ENCODE results near the gene NTM. TPM values are rescaled to one million over a fixed set of nuclear protein-coding genes. Genes with fewer than 3 reads are reported as not detected.
"Not testable (repeated sequence)": the region's sequence is repeated elsewhere in the genome, so short reads cannot be mapped to it uniquely, and the experiment has no call there.

The NTM gene
- total and polyA plus RNA-seq, 12 donors: 0.43 to 3.0 (median 1.3) TPM

- TF ChIP-seq, protein P1, sequence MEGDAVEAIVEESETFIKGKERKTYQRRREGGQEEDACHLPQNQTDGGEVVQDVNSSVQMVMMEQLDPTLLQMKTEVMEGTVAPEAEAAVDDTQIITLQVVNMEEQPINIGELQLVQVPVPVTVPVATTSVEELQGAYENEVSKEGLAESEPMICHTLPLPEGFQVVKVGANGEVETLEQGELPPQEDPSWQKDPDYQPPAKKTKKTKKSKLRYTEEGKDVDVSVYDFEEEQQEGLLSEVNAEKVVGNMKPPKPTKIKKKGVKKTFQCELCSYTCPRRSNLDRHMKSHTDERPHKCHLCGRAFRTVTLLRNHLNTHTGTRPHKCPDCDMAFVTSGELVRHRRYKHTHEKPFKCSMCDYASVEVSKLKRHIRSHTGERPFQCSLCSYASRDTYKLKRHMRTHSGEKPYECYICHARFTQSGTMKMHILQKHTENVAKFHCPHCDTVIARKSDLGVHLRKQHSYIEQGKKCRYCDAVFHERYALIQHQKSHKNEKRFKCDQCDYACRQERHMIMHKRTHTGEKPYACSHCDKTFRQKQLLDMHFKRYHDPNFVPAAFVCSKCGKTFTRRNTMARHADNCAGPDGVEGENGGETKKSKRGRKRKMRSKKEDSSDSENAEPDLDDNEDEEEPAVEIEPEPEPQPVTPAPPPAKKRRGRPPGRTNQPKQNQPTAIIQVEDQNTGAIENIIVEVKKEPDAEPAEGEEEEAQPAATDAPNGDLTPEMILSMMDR (IDR thresholded peaks at IDR 0.05): no peak
- H3K9me3 ChIP-seq: no peaks in the 10 kb centered on the region
- H3K27ac ChIP-seq: no peak overlapping the region
- H3K36me3 ChIP-seq: no peaks in the 10 kb centered on the region
- ATAC-seq: no peak
- peaks cover 0 to 36% (median 18%) of the 10 kb centered on the region in 7 donors for H3K27me3 ChIP-seq
- H3K4me3 ChIP-seq: no peak overlapping the region
- intact Hi-C loops (cut with DNase I): loop anchor here in 9 of 10 donors (5.0 to 10.0 kb wide), 6 partner anchors 164 to 756 kb away; no protein-coding TSS in a partner anchor
- 75 to 83% methylated on average over 13 of the region's 13 CpGs for WGBS, 2 donors
- DNase-seq: no peak
- peaks cover 0 to 6% (median 0%) of the 10 kb centered on the region in 9 donors for H3K4me1 ChIP-seq
Observed at GRCh38 chr11:131678658-131679340, 308.4 kb downstream of the NTM start.

DNA sequence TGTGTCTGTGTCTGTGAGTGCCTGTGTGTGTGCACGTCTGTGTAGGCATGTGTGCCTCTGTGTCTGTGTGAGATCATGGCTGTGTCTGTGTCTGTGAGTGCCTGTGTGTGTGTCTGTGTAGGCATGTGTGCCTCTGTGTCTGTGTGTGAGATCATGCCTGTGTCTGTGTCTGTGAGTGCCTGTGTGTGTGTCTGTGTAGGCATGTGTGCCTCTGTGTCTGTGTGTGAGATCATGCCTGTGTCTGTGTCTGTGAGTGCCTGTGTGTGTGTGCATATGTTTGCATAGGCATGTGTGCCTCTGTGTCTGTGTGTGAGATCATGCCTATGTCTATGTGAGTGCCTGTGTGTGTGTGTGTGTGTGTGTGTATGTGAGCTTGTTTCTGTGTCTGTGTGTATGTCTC lies 310.0 kb downstream of the NTM start:
- DNase-seq; H3K4me1 ChIP-seq; H3K9me3 ChIP-seq; H3K36me3 ChIP-seq; intact Hi-C loops (cut with DNase I); H3K4me3 ChIP-seq; H3K27ac ChIP-seq: not testable (repeated sequence)
- 57 to 74% methylated on average over 1 of the region's 1 CpG for WGBS, 2 donors
- H3K27me3 ChIP-seq: peaks cover 0 to 50% (median 26%) of the 10 kb centered on the region in 7 donors
- ATAC-seq: peak in 2 of 8 donors; percentile 27 to 38

DNA sequence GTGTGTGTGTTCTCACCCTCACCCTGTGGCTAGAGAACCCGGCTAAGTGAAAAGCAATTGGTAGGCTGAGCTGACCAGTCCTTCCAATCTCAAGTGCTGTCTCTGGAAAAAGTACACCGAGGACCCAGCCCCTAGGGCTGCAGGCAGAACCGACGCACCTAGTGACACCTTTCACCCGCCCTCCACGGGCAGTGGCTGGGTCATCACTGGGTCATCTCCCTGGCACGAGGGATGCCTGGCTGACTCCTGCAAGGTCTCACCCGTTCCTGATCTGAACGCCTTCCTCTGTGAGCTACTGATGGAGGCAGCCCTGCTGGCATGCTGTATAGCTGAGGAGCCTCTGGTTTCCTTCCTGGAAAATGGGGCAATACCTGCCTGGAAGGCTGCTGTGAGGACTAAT lies 311.5 kb downstream of the NTM start:
- no peak overlapping the region for H3K4me3 ChIP-seq
- no peak overlapping the region for H3K27ac ChIP-seq
- ATAC-seq: no peak
- 63 to 68% methylated on average over 9 of the region's 9 CpGs for WGBS, 2 donors
- intact Hi-C loops (cut with DNase I): no loop called here
- no peaks in the 10 kb centered on the region for H3K36me3 ChIP-seq
- TF ChIP-seq, protein P1 (IDR thresholded peaks at IDR 0.05): no peak
- H3K4me1 ChIP-seq: no peaks in the 10 kb centered on the region
- peaks cover 0 to 46% (median 22%) of the 10 kb centered on the region in 7 donors for H3K27me3 ChIP-seq
- H3K9me3 ChIP-seq: no peaks in the 10 kb centered on the region
- DNase-seq: no peak

DNA sequence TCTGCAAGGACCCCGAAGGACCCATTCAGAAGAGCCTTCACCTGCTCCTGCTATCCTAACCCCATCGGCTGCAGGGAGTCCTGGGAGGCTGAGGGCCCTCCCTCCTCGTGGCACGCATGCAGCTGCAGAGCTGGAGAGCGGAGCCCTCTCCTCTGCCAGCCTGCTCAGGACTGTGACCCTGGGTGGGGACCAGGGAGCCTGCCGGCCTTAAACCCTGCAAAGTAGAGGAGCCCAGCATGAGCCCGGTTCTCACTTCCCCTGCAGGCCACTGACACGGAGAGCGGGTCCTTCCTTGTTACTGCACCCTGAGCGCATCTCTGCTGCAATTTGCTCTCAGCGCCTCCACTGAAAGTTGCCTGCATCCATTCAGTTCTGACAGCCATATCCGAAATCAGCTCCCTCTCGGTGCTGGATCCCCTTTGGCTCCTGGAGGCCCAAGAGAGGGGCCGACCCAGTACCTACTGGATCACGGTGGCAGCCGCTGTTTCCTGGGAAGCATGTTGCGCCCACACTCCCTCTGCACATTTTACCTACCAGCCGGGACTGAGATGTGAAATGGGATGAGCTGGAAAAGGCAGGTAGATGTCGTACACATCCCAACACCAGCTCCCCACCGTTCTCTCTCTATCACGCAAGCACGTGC lies 312.1 kb downstream of the NTM start:
- no peak for ATAC-seq
- 77% methylated on average over 22 of the region's 22 CpGs for WGBS, 2 donors
- no peaks in the 10 kb centered on the region for H3K36me3 ChIP-seq
- TF ChIP-seq, protein P1 (IDR thresholded peaks at IDR 0.05): no peak
- no peaks in the 10 kb centered on the region for H3K4me1 ChIP-seq
- H3K27me3 ChIP-seq: peaks cover 0 to 50% (median 22%) of the 10 kb centered on the region in 7 donors
- no peak overlapping the region for H3K4me3 ChIP-seq
- no peak for DNase-seq
- no peaks in the 10 kb centered on the region for H3K9me3 ChIP-seq
- intact Hi-C loops (cut with DNase I): no loop called here
- H3K27ac ChIP-seq: no peak overlapping the region

DNA sequence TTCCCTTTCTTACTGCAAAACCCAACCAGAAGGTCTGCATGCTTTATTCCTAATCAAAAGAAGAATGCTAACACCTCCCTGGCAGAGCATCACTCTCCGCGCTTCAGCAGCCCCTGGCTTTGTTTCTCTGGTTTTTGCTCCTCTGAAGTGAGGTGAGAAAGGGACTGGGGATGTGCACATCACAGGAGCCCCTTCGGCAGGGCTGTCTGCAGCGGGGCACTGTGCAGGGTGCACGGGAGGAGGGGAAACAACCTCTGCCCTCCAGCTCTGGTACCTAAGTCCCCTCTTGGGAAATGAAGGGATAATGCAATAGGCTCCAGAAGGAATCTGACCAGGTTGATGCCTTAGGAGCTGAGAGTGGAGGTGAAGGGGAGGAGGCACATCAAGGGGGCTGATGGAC lies 312.7 kb downstream of the NTM start:
- Histone ChIP-seq H3K4me1 (peaks cover 0 to 5% (median 1%) of the 10 kb centered on the region in 9 donors), H3K9me3 (no peaks in the 10 kb centered on the region), H3K27ac (no peak overlapping the region), H3K27me3 (peaks cover 0 to 48% (median 22%) of the 10 kb centered on the region in 7 donors), H3K36me3 (no peaks in the 10 kb centered on the region), H3K4me3 (no peak overlapping the region)
- no peak for DNase-seq
- no peak for ATAC-seq
- TF ChIP-seq, protein P1 (IDR thresholded peaks at IDR 0.05): no peak
- 81 to 84% methylated on average over 5 of the region's 5 CpGs for WGBS, 2 donors
- intact Hi-C loops (cut with DNase I): no loop called here
